Stimulated activated effector memory CD8-positive, alpha-beta T cell treated with anti-CD3 and anti-CD28 coated beads, Interleukin-12 subunit alpha, Interleukin-12 subunit beta, amount 100 ng/mL, for 72 hours (primary cell): ENCODE measurements around the gene TMEM25.
"Not testable (repeated sequence)": the region's sequence is repeated elsewhere in the genome, so short reads cannot be mapped to it uniquely, and the experiment has no call there.

Source experiments
- ATAC-seq: fragments of 150-1000 bp; cut with Tn5 transposase; 2 replicates; pipeline ENCODE4 v1.10.0; 2021
- DNase-seq, 2 donors: peaks; one replicate each; pipeline ENCODE4 v3.0.0; 2021 to 2022; ENCODE audit warnings: low spot score in 2 of 2
- H3K27ac Mint-ChIP-seq: one replicate; pipeline ENCODE4 v1.8.0; 2022; ENCODE audit warnings: mild to moderate bottlenecking, mixed read lengths
- H3K36me3 Mint-ChIP-seq: one replicate; pipeline ENCODE4 v1.8.0; 2022; ENCODE audit warnings: mild to moderate bottlenecking, mixed read lengths
- H3K4me1 Mint-ChIP-seq: one replicate; pipeline ENCODE4 v1.8.0; 2022; ENCODE audit warnings: mixed read lengths
- H3K4me3 Mint-ChIP-seq: one replicate; pipeline ENCODE4 v1.8.0; 2022; ENCODE audit warnings: mild to moderate bottlenecking, mixed read lengths
- H3K9me3 Mint-ChIP-seq: one replicate; pipeline ENCODE4 v1.8.0; 2022; ENCODE audit warnings: mixed read lengths

Gene TMEM25

DNA sequence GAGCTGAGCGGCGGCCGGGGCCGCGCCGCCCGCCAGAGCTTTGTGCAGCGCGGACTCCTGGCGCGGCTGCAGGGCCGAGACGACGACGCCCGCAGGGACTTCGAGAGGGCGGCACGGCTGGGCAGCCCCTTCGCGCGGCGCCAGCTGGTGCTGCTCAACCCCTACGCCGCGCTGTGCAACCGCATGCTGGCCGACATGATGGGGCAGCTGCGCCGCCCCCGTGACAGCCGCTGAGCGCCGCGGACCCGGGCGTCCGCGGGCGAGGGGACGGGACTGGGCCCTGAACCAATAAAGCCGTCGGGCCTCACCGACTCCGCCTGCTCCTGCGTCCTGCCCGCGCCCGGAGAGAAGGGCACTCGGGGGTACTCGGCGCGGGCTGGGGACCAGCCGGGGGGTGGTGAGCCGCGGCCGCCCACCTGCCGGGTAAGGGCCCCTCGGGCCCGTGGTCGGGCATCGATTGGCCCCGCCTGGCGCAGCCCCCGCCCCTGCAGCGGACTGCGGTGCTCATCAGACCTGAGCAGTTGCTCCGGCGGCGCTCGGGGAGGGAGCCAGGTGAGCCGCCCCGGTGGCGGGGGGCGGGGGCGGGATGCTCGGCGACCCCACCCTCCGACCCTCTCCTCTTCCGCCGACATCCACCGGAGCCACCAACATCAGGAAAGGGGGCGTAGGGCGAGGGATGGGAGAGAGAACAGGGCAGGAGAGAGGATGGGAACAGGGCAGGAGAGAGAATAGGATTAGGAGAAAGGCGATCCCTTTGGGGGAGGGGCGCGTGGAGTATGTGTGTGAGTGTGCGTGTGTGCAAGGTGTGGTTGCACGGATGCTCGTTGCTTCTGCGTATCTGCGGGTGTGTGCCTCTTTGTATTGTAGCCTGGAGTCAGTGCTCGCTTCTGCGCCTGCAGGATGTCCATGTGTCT, at the start of gene TMEM25:
TMEM25 (plus strand) TSS at position 510 of the 914 bp plus-strand sequence. CDS start 610 bp downstream, outside the sequence.
- no peaks in the 10 kb centered on the region for H3K9me3 Mint-ChIP-seq
- peaks cover 31% of the 10 kb centered on the region for H3K4me1 Mint-ChIP-seq
- DNase-seq (peak; percentile 62 to 87), ATAC-seq (peak; percentile 90)
- peak within 1 kb of the TSS; percentile 77 for H3K27ac Mint-ChIP-seq
- H3K36me3 Mint-ChIP-seq = peaks cover 37% of the 10 kb centered on the region
- H3K4me3 Mint-ChIP-seq = peak within 1 kb of the TSS; percentile 81

- not testable (repeated sequence) for H3K9me3 Mint-ChIP-seq, DNase-seq, H3K4me3 Mint-ChIP-seq, ATAC-seq, H3K27ac Mint-ChIP-seq
- peaks cover 100% of the 10 kb centered on the region for H3K36me3 Mint-ChIP-seq
- H3K4me1 Mint-ChIP-seq = peaks cover 17% of the 10 kb centered on the region
These were observed 49.8 kb upstream of the TMEM25 start for GRCh38 chr11:118481238-118481637.

GRCh38 chr11:118484405-118484804, 46.6 kb upstream of the TMEM25 start:
- H3K4me1 Mint-ChIP-seq = peaks cover 7% of the 10 kb centered on the region
- ATAC-seq (no peak), DNase-seq (no peak)
- H3K27ac Mint-ChIP-seq = peak overlapping the region; percentile 45
- H3K4me3 Mint-ChIP-seq = no peak overlapping the region
- H3K36me3 Mint-ChIP-seq = peaks cover 100% of the 10 kb centered on the region
- H3K9me3 Mint-ChIP-seq = no peaks in the 10 kb centered on the region

DNA sequence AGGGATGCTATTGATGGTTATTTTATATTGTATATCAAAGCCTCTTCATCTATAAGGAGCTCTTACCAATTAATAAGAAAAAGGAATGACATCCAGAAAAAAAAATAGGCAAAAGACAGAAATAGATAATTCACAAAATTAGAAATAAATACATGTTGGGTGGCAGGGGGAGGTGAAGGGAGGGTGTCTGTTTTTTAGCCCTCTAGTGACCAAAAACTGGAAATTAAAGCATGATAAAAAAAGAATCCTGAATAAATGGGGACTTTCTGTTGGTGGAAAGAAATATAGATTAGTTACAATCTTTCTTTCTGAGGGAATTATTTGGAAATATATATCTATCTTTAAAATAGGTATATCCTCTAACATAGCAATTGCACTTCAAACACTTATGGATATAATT, 45.7 kb upstream of the TMEM25 start:
- no peak for ATAC-seq
- H3K4me1 Mint-ChIP-seq = peaks cover 7% of the 10 kb centered on the region
- no peak overlapping the region for H3K4me3 Mint-ChIP-seq
- peak overlapping the region; percentile 45 for H3K27ac Mint-ChIP-seq
- no peaks in the 10 kb centered on the region for H3K9me3 Mint-ChIP-seq
- no peak for DNase-seq
- H3K36me3 Mint-ChIP-seq = peaks cover 100% of the 10 kb centered on the region

DNA sequence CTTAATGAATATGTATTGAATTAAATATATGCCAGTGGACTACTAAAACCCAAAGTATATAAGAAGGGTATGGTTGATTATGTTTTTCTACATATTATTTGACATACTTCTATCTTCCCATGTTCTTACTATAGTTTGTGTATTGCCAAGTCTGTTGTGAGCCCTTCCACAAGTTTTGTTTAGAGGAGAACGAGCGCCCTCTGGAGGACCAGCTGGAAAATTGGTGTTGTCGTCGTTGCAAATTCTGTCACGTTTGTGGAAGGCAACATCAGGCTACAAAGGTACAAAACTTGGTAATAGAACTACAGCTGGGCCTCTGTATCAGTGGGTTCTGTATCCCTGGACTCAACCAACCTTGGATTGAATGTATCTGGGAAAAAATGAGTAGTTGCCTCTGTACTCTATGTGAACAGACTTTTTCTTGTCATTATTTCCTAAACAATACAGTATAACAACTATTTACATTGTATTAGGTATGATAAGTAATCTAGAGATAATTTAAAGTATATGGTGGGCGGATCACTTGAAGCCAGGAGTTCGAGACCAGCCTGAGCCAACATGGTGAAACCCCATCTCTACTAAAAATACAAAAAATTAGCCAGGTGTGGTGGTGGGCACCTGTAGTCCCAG, 42.4 kb upstream of the TMEM25 start:
- Mint-ChIP-seq H3K27ac (no peak overlapping the region), H3K9me3 (no peaks in the 10 kb centered on the region), H3K4me1 (no peaks in the 10 kb centered on the region), H3K4me3 (no peak overlapping the region), H3K36me3 (peaks cover 99% of the 10 kb centered on the region)
- DNase-seq = peak; percentile 68 to 85
- peak; percentile 67 for ATAC-seq

DNA sequence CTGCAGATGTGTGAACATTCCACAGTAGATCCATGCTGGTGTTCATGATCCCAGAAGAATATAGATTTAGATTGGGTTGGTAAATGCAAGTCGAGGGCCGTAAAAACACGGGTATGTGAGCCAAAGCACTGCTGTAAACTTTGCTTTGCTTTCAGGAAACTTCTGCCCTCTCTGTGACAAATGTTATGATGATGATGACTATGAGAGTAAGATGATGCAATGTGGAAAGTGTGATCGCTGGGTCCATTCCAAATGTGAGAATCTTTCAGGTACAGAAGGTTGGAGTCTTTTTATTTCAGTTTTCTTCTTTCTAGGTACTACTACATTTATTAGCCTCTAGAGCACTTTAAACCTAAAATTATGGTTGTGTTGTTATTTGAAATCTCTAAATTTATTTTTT, 40.0 kb upstream of the TMEM25 start:
- H3K9me3 Mint-ChIP-seq = no peaks in the 10 kb centered on the region
- ATAC-seq = no peak
- peak overlapping the region; percentile 67 for H3K27ac Mint-ChIP-seq
- H3K4me1 Mint-ChIP-seq = no peaks in the 10 kb centered on the region
- no peak for DNase-seq
- H3K36me3 Mint-ChIP-seq = peaks cover 99% of the 10 kb centered on the region
- H3K4me3 Mint-ChIP-seq = no peak overlapping the region

GRCh38 chr11:118497831-118498230, 33.2 kb upstream of the TMEM25 start:
- no peak for ATAC-seq
- peaks cover 100% of the 10 kb centered on the region for H3K36me3 Mint-ChIP-seq

DNA sequence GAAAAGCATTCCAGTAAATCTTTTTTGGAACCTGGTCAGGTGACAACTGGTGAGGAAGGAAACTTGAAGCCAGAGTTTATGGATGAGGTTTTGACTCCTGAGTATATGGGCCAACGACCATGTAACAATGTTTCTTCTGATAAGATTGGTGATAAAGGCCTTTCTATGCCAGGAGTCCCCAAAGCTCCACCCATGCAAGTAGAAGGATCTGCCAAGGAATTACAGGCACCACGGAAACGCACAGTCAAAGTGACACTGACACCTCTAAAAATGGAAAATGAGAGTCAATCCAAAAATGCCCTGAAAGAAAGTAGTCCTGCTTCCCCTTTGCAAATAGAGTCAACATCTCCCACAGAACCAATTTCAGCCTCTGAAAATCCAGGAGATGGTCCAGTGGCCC, 27.8 kb upstream of the TMEM25 start:
- ATAC-seq (no peak), DNase-seq (no peak)
- H3K4me1 Mint-ChIP-seq = peaks cover 5% of the 10 kb centered on the region
- H3K9me3 Mint-ChIP-seq = no peaks in the 10 kb centered on the region
- H3K27ac Mint-ChIP-seq = peak overlapping the region; percentile 46
- H3K4me3 Mint-ChIP-seq = no peak overlapping the region
- peaks cover 100% of the 10 kb centered on the region for H3K36me3 Mint-ChIP-seq

More at GRCh38 chr11:118497831-118498230, 33.2 kb upstream of the TMEM25 start:
- Mint-ChIP-seq H3K9me3 (no peaks in the 10 kb centered on the region), H3K4me1 (no peaks in the 10 kb centered on the region), H3K27ac (no peak overlapping the region), H3K4me3 (no peak overlapping the region)
- no peak for DNase-seq

GRCh38 chr11:118511601-118512000, 19.4 kb upstream of the TMEM25 start:
- ATAC-seq (no peak), DNase-seq (no peak)
- no peak overlapping the region for H3K27ac Mint-ChIP-seq
- H3K4me1 Mint-ChIP-seq = peaks cover 5% of the 10 kb centered on the region
- no peak overlapping the region for H3K4me3 Mint-ChIP-seq
- H3K36me3 Mint-ChIP-seq = peaks cover 100% of the 10 kb centered on the region
- no peaks in the 10 kb centered on the region for H3K9me3 Mint-ChIP-seq

GRCh38 chr11:118514103-118514502, 16.9 kb upstream of the TMEM25 start:
- Mint-ChIP-seq H3K9me3 (no peaks in the 10 kb centered on the region), H3K4me1 (peaks cover 5% of the 10 kb centered on the region), H3K27ac (peak overlapping the region; percentile 45), H3K36me3 (peaks cover 100% of the 10 kb centered on the region), H3K4me3 (no peak overlapping the region)
- DNase-seq (no peak), ATAC-seq (no peak)

GRCh38 chr11:118519549-118519948, 11.4 kb upstream of the TMEM25 start:
- peaks cover 7% of the 10 kb centered on the region for H3K4me1 Mint-ChIP-seq
- peak overlapping the region; percentile 63 for H3K27ac Mint-ChIP-seq
- H3K4me3 Mint-ChIP-seq = no peak overlapping the region
- ATAC-seq (no peak), DNase-seq (no peak)
- H3K36me3 Mint-ChIP-seq = peaks cover 100% of the 10 kb centered on the region
- no peaks in the 10 kb centered on the region for H3K9me3 Mint-ChIP-seq

DNA sequence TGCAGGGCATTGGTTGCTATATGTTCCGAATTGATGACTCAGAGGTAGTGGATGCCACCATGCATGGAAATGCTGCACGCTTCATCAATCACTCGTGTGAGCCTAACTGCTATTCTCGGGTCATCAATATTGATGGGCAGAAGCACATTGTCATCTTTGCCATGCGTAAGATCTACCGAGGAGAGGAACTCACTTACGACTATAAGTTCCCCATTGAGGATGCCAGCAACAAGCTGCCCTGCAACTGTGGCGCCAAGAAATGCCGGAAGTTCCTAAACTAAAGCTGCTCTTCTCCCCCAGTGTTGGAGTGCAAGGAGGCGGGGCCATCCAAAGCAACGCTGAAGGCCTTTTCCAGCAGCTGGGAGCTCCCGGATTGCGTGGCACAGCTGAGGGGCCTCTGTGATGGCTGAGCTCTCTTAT, 9.1 kb upstream of the TMEM25 start:
- H3K9me3 Mint-ChIP-seq = no peaks in the 10 kb centered on the region
- no peak overlapping the region for H3K27ac Mint-ChIP-seq
- DNase-seq (no peak), ATAC-seq (no peak)
- peaks cover 95% of the 10 kb centered on the region for H3K36me3 Mint-ChIP-seq
- peaks cover 7% of the 10 kb centered on the region for H3K4me1 Mint-ChIP-seq
- H3K4me3 Mint-ChIP-seq = no peak overlapping the region

DNA sequence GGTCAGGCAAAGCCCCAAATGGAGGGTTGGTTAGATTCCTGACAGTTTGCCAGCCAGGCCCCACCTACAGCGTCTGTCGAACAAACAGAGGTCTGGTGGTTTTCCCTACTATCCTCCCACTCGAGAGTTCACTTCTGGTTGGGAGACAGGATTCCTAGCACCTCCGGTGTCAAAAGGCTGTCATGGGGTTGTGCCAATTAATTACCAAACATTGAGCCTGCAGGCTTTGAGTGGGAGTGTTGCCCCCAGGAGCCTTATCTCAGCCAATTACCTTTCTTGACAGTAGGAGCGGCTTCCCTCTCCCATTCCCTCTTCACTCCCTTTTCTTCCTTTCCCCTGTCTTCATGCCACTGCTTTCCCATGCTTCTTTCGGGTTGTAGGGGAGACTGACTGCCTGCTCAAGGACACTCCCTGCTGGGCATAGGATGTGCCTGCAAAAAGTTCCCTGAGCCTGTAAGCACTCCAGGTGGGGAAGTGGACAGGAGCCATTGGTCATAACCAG, 8.4 kb upstream of the TMEM25 start:
- DNase-seq (no peak), ATAC-seq (no peak)
- Mint-ChIP-seq H3K4me3 (no peak overlapping the region), H3K4me1 (peaks cover 7% of the 10 kb centered on the region), H3K36me3 (peaks cover 94% of the 10 kb centered on the region), H3K9me3 (no peaks in the 10 kb centered on the region), H3K27ac (peak overlapping the region; percentile 38)

- Mint-ChIP-seq H3K9me3 (no peaks in the 10 kb centered on the region), H3K4me3 (no peak overlapping the region), H3K27ac (peak overlapping the region; percentile 60), H3K36me3 (peaks cover 90% of the 10 kb centered on the region), H3K4me1 (peaks cover 18% of the 10 kb centered on the region)
- no peak for DNase-seq
- no peak for ATAC-seq
These were observed 6.6 kb upstream of the TMEM25 start for GRCh38 chr11:118524356-118524755.

DNA sequence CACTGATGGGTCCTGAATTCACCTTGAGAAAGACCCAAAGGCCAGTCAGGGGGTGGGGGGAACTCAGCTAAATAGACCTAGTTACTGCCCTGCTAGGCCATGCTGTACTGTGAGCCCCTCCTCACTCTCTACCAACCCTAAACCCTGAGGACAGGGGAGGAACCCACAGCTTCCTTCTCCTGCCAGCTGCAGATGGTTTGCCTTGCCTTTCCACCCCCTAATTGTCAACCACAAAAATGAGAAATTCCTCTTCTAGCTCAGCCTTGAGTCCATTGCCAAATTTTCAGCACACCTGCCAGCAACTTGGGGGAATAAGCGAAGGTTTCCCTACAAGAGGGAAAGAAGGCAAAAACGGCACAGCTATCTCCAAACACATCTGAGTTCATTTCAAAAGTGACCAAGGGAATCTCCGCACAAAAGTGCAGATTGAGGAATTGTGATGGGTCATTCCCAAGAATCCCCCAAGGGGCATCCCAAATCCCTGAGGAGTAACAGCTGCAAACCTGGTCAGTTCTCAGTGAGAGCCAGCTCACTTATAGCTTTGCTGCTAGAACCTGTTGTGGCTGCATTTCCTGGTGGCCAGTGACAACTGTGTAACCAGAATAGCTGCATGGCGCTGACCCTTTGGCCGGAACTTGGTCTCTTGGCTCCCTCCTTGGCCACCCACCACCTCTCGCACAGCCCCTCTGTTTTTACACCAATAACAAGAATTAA, 6.1 kb upstream of the TMEM25 start:
- peaks cover 88% of the 10 kb centered on the region for H3K36me3 Mint-ChIP-seq
- no peaks in the 10 kb centered on the region for H3K9me3 Mint-ChIP-seq
- peak overlapping the region; percentile 60 for H3K27ac Mint-ChIP-seq
- DNase-seq (no peak), ATAC-seq (no peak)
- H3K4me3 Mint-ChIP-seq = no peak overlapping the region
- H3K4me1 Mint-ChIP-seq = peaks cover 23% of the 10 kb centered on the region
